Activated CD4-positive, alpha-beta T cell treated with anti-CD3 and anti-CD28 coated beads, Interleukin-2, amount 10 ng/mL, durations not matched to agents 7 days and 5 days (primary cell): Measurements from ENCODE around the gene STK10. TPM values are rescaled to one million over a fixed set of nuclear protein-coding genes. Genes with fewer than 3 reads are reported as not detected.
"Not testable (repeated sequence)": the region's sequence is repeated elsewhere in the genome, so short reads cannot be mapped to it uniquely, and the experiment has no call there.

ENCODE experiments used
- CTCF ChIA-PET: fragments of 350-600 bp; sonication (Branson Sonifier 250); formaldehyde crosslinking; loops from one replicate; lab custom pipeline; 2021; ENCODE audit warnings: antibody characterized with exemption; lab: Charles Lee
- POLR2A ChIA-PET: fragments of 350-600 bp; sonication (Branson Sonifier 250); formaldehyde crosslinking; loops from one replicate; lab custom pipeline; 2021; ENCODE audit warnings: antibody characterized with exemption; lab: Charles Lee
- DNase-seq: peaks from one replicate; pipeline ENCODE4 v3.0.0-alpha.2; 2020
- H3K27ac Mint-ChIP-seq: one replicate; pipeline ENCODE4 v1.8.0; 2021; ENCODE audit warnings: mild to moderate bottlenecking, moderate library complexity, mixed read lengths
- H3K27me3 Mint-ChIP-seq: one replicate; pipeline ENCODE4 v1.8.0; 2021; ENCODE audit warnings: mixed read lengths
- H3K36me3 Mint-ChIP-seq: one replicate; pipeline ENCODE4 v1.8.0; 2021; ENCODE audit warnings: low read depth, mixed read lengths
- H3K4me1 Mint-ChIP-seq: one replicate; pipeline ENCODE4 v1.8.0; 2021; ENCODE audit warnings: mixed read lengths
- H3K4me3 Mint-ChIP-seq: one replicate; pipeline ENCODE4 v1.8.0; 2021; ENCODE audit warnings: mild to moderate bottlenecking, moderate library complexity, mixed read lengths
- H3K9me3 Mint-ChIP-seq: one replicate; pipeline ENCODE4 v1.8.0; 2021; ENCODE audit warnings: mixed read lengths
- total RNA-seq, 2 experiments: library from RNA; stranded (reverse); gene quantifications; one replicate each; pipeline ENCODE4 v1.2.3, GENCODE V29; 2021

The STK10 gene
- total RNA-seq, 2 experiments from 2014 or later = 299 to 312 TPM

- Mint-ChIP-seq H3K9me3 (peaks cover 12% of the 10 kb centered on the region), H3K27ac (no peak overlapping the region), H3K27me3 (no peaks in the 10 kb centered on the region), H3K36me3 (peaks cover 11% of the 10 kb centered on the region), H3K4me3 (no peak overlapping the region), H3K4me1 (peaks cover 10% of the 10 kb centered on the region)
- ChIA-PET CTCF (interaction anchor here (1.1 to 1.5 kb wide), 2 partner anchors 9 to 258 kb away, joined by 3 to 4 read pairs; no protein-coding TSS in a partner anchor), POLR2A (no interaction called here)
- DNase-seq = no peak
These were observed 156.0 kb downstream of the STK10 start for GRCh38 chr5:172031894-172032461.

GRCh38 chr5:172029876-172030275, 158.1 kb downstream of the STK10 start:
- peaks cover 11% of the 10 kb centered on the region for H3K36me3 Mint-ChIP-seq
- ChIA-PET POLR2A (no interaction called here), CTCF (interaction anchor here (0.7 kb wide), 1 partner anchor 74 kb away, joined by 3 read pairs; no protein-coding TSS in a partner anchor)
- H3K27ac Mint-ChIP-seq = no peak overlapping the region
- peaks cover 12% of the 10 kb centered on the region for H3K9me3 Mint-ChIP-seq
- no peaks in the 10 kb centered on the region for H3K27me3 Mint-ChIP-seq
- H3K4me3 Mint-ChIP-seq = no peak overlapping the region
- peaks cover 4% of the 10 kb centered on the region for H3K4me1 Mint-ChIP-seq
- no peak for DNase-seq

GRCh38 chr5:172028167-172028566, 159.9 kb downstream of the STK10 start:
- H3K9me3 Mint-ChIP-seq = peaks cover 12% of the 10 kb centered on the region
- H3K4me1 Mint-ChIP-seq = no peaks in the 10 kb centered on the region
- no peak overlapping the region for H3K4me3 Mint-ChIP-seq
- CTCF ChIA-PET = interaction anchor here (1.2 kb wide), 1 partner anchor 24 kb away, joined by 3 read pairs; no protein-coding TSS in a partner anchor
- POLR2A ChIA-PET = no interaction called here
- H3K36me3 Mint-ChIP-seq = peaks cover 11% of the 10 kb centered on the region
- no peaks in the 10 kb centered on the region for H3K27me3 Mint-ChIP-seq
- H3K27ac Mint-ChIP-seq = no peak overlapping the region
- no peak for DNase-seq

- H3K36me3 Mint-ChIP-seq, H3K4me1 Mint-ChIP-seq, H3K27me3 Mint-ChIP-seq, H3K27ac Mint-ChIP-seq, POLR2A ChIA-PET, H3K9me3 Mint-ChIP-seq, DNase-seq, H3K4me3 Mint-ChIP-seq: not testable (repeated sequence)
- CTCF ChIA-PET = interaction anchor here (1.3 to 2.7 kb wide), 2 partner anchors 13 to 114 kb away, joined by 3 to 9 read pairs; partner anchors contain the start of gene FBXW11
These were observed 167.8 kb downstream of the STK10 start for GRCh38 chr5:172020110-172020786.

- Mint-ChIP-seq H3K4me3 (no peak overlapping the region), H3K9me3 (no peaks in the 10 kb centered on the region), H3K27ac (no peak overlapping the region), H3K27me3 (no peaks in the 10 kb centered on the region), H3K36me3 (no peaks in the 10 kb centered on the region), H3K4me1 (peaks cover 6% of the 10 kb centered on the region)
- POLR2A ChIA-PET = no interaction called here
- CTCF ChIA-PET = no interaction called here
- no peak for DNase-seq
These were observed 172.7 kb downstream of the STK10 start for GRCh38 chr5:172015346-172015745.

- Mint-ChIP-seq H3K9me3 (no peaks in the 10 kb centered on the region), H3K36me3 (peaks cover 4% of the 10 kb centered on the region), H3K4me3 (no peak overlapping the region), H3K27ac (no peak overlapping the region), H3K27me3 (no peaks in the 10 kb centered on the region), H3K4me1 (peaks cover 25% of the 10 kb centered on the region)
- no peak for DNase-seq
- POLR2A ChIA-PET = no interaction called here
- CTCF ChIA-PET = no interaction called here
These were observed 177.7 kb downstream of the STK10 start for GRCh38 chr5:172010278-172010677.

- H3K4me3 Mint-ChIP-seq = no peak overlapping the region
- ChIA-PET POLR2A (no interaction called here), CTCF (interaction anchor here (0.6 to 1.5 kb wide), 4 partner anchors 14 to 99 kb away, joined by 3 to 6 read pairs (median 4); no protein-coding TSS in a partner anchor)
- H3K9me3 Mint-ChIP-seq = no peaks in the 10 kb centered on the region
- peaks cover 5% of the 10 kb centered on the region for H3K36me3 Mint-ChIP-seq
- DNase-seq = no peak
- H3K27me3 Mint-ChIP-seq = no peaks in the 10 kb centered on the region
- peaks cover 30% of the 10 kb centered on the region for H3K4me1 Mint-ChIP-seq
- H3K27ac Mint-ChIP-seq = no peak overlapping the region
These were observed 178.3 kb downstream of the STK10 start for GRCh38 chr5:172009536-172010270.

GRCh38 chr5:172008689-172009141, 179.3 kb downstream of the STK10 start:
- POLR2A ChIA-PET = no interaction called here
- Mint-ChIP-seq H3K27ac (no peak overlapping the region), H3K36me3 (peaks cover 5% of the 10 kb centered on the region), H3K4me1 (peaks cover 35% of the 10 kb centered on the region), H3K4me3 (no peak overlapping the region), H3K9me3 (no peaks in the 10 kb centered on the region), H3K27me3 (no peaks in the 10 kb centered on the region)
- DNase-seq = no peak
- CTCF ChIA-PET = interaction anchor here (1.1 to 2.5 kb wide), 4 partner anchors 12 to 98 kb away, joined by 3 to 9 read pairs (median 4); no protein-coding TSS in a partner anchor

GRCh38 chr5:172008111-172008455, 179.9 kb downstream of the STK10 start:
- POLR2A ChIA-PET = no interaction called here
- Mint-ChIP-seq H3K4me1 (peaks cover 42% of the 10 kb centered on the region), H3K4me3 (peak overlapping the region; percentile 82), H3K27ac (peak overlapping the region; percentile 93), H3K27me3 (no peaks in the 10 kb centered on the region), H3K9me3 (no peaks in the 10 kb centered on the region), H3K36me3 (peaks cover 5% of the 10 kb centered on the region)
- CTCF ChIA-PET = interaction anchor here (0.6 to 3.4 kb wide), 8 partner anchors 9 to 615 kb away, joined by 3 to 23 read pairs (median 7); partner anchors contain the start of gene STK10
- DNase-seq = no peak

- H3K9me3 Mint-ChIP-seq = no peaks in the 10 kb centered on the region
- ChIA-PET POLR2A (no interaction called here), CTCF (interaction anchor here (0.5 to 3.4 kb wide), 19 partner anchors 8 to 765 kb away, joined by 3 to 23 read pairs (median 4); partner anchors contain the start of gene STK10)
- H3K36me3 Mint-ChIP-seq = peaks cover 5% of the 10 kb centered on the region
- H3K27ac Mint-ChIP-seq = peak overlapping the region; percentile 93
- H3K4me1 Mint-ChIP-seq = peaks cover 45% of the 10 kb centered on the region
- no peaks in the 10 kb centered on the region for H3K27me3 Mint-ChIP-seq
- peak overlapping the region; percentile 82 for H3K4me3 Mint-ChIP-seq
- DNase-seq = peak; percentile 29
These were observed 180.6 kb downstream of the STK10 start for GRCh38 chr5:172007175-172008110.

GRCh38 chr5:172006321-172007174, 181.5 kb downstream of the STK10 start, which contains the start of gene FBXW11:
TSS of gene FBXW11 (minus strand) at chr5:172006638. CDS start at chr5:172006502, 136 bp downstream.
- H3K27me3 Mint-ChIP-seq = no peaks in the 10 kb centered on the region
- peak within 1 kb of the TSS; percentile 82 for H3K4me3 Mint-ChIP-seq
- H3K36me3 Mint-ChIP-seq = peaks cover 11% of the 10 kb centered on the region
- CTCF ChIA-PET = interaction anchor here (0.5 to 3.4 kb wide), 20 partner anchors 9 to 588 kb away, joined by 3 to 23 read pairs (median 4); partner anchors contain the start of gene STK10
- peak; percentile 97 for DNase-seq
- POLR2A ChIA-PET = interaction anchor here (0.6 kb wide), 2 partner anchors 26 to 407 kb away, joined by 3 read pairs; no protein-coding TSS in a partner anchor
- H3K27ac Mint-ChIP-seq = peak within 1 kb of the TSS; percentile 96
- no peaks in the 10 kb centered on the region for H3K9me3 Mint-ChIP-seq
- H3K4me1 Mint-ChIP-seq = peaks cover 53% of the 10 kb centered on the region
